NK-92 (cell line): Measurements from ENCODE around the gene TUB.

Experiments used
- DNase-seq: peaks from one replicate; lab custom pipeline; 2025; ENCODE audit not compliant: unreplicated experiment; lab: John Stamatoyannopoulos, UW

Gene TUB

DNA sequence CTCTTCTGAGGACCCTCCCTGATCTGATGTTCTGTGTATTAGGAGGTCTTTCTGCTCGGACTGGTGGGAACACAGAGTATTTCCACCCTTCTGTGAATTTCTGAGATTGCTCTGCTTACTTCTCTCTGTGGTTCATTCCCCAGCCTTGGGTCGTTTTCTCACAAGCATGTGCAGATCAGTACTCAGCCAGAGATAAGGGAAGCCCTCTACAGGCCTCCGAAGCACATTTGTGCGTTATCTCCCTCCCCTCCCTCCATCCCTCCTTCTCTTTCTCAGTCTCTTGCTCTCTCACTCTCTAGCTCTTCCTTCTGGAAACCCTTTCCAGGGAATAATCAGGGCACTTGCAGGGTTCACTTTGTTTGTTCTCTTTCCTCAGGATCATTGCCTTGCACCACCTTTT, 35.2 kb upstream of the TUB start:
- no peak for DNase-seq

DNA sequence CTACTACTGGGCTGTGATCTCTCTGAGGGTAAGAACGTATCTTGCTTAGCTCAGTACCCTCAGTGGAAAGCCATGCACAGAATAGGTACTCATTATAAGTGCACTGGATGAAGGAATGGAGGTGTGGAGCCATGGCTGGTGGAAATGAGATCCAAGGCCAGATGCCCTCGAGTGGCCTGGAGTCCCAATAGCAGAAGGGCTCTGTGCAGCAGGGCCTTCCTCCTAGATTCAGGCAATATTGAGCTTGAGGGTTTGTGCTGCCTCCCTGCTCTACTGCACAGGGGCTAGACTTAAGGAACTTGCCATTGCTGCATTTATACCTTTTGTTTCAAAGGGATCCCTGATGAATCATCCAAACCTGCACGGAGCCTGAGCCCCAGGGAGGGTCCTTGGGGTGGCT, 33.6 kb upstream of the TUB start:
- no peak for DNase-seq

DNA sequence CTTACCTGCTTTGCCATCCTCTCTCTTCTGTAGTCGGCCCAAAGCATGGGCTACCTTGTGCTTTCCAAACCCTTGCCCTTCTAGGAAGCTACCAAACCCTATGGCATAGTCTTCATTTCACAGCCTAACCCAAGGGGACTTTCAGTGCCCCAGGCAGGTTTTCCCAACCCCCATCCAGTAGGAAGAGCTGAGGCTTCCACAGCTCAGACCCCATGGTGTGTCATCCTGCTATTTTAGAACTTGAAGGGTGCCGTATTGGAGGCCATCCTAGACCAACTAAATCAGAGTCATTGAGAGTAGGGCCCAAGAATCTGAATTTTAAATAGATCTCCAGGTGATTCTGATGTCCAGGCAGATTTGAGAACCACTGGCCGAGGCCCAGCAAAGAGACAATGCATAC, 31.9 kb upstream of the TUB start:
- no peak for DNase-seq

DNA sequence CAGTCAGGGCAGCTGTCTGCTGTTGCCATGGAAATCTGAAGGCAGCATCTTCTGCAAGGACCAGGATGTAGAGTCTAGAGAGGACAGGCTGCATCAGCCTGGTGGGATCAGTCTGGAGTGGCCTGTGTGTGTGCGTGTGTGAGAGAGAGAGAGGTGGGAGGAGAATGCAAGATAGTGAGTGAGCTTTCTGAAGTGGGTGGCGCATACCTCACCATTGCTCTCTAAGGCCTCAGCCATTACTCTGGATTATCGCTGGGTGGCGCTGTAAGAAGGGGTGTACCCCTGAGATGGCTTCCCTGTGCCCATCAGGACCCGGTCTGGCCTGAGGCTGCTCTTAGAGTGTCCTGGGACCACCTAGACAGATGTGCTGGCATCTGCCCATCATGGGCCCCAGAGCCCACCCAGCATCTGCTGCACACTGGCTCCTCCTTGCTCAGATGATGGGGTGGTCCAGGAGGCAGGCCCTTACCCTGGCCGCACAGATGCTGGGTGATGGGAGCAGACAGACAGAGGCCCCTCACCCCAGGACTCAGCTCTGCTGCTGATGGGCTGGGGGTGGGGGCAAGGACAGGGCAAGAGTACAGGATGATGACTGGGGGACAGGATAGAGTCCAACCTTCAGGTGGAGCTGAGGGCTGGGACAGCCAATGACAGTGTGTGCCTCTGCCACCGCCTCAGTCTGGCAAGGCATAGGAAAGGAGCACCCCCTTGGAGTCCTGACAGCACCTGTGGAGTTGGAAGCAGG, 25.7 kb upstream of the TUB start:
- DNase-seq: no peak

DNA sequence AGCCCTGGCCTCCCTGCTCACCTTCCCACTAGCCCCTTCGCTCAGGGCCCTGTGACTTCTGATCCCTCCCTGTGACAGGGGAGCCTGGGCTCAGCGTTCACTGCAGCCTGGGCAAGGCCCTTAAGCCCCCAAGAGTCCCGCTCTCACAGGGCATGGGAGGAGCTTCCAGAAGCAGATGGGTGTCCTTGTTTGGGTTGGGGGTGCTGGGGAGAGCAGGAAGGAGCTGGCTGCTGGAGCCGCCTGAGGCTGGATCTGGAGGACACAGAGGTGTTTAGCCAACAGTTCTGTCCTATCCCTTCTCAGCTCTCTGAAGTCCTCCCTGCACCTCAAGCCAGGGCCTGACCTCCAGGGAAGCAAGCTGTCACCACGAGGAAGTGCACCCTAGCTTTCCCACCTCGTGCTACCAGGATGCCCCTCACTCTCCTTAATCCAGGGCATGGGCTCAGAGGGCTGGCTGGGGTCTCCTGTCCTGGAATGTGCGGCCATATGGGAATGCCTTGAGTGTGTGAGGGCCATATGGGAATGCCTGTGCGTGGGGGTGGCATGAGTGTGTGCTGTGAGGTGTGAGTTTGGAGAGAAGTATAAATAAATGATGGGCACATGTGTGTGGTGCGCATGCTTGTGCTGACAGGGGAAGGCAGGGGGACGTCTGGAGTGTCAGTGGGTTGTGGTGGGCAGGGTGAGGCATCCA, 25.0 kb upstream of the TUB start:
- DNase-seq: no peak

DNA sequence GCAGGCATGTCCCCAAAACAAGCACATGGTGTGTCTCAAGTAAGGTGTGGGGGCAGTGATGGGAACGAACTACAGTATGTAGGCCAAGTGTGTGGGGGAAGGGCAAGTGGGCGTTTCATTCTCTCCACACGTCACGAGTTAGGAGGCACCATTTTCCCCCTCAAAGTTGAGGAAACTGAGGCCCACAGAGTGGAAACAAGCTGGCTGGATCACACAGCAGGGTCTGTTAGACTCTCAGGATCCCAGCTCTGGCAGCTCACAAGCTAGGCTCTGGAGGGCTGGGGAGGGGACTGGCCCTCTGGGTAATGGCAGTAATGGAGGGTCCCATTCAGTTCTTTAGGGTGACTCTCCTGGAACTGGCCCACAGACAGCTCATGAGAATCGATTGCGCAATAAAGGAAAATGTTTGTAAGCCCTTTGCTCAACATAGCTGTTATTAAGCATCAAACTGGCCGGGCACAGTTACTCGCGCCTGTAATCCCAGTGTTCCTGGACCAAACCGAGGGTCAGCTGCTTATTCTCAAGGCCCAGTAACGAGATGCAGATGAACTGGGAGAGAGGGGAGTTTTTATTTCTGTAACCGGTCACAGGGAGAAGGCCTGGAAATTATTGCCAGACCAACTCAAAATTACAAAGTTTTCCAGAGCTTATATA, 24.1 kb upstream of the TUB start:
- no peak for DNase-seq

DNA sequence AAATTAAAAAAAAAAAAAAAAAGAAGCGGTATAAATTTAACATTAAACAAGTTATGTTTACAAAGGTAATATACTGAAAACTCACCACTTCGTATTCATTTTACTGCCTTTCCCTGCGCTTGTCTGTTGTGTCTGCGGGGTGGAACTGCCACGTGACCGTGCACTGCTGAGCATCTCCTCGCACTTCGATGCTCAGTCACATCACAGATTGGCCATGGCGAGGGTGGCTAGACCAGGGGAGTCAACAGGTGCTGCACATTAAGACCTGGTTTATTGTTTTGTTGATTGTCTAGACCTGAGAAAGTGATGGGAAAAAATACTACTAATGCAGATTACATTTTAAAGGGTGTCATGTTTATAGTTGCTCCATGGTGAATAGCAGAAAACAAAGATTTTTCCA, 22.8 kb upstream of the TUB start:
- no peak for DNase-seq

DNA sequence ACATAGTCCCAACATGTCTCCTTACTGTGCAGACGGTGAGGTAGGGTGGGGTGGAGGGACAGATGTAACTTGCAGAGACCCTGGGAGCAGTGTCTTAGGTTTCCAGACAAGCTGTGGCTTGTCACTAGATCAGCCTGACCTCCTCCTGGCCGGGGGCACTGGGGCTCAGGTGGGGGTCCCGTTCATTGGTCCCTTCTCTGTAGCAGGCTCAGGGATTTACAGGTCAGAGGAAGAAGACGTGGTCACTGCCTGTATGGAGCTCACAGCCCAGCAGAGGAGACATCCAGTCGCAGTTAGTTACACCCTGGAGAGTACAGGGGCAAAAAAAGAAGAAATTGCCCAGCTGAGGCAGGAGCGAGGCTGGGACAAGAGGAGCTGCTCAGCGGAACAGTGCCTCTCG, 22.0 kb upstream of the TUB start:
- no peak for DNase-seq

DNA sequence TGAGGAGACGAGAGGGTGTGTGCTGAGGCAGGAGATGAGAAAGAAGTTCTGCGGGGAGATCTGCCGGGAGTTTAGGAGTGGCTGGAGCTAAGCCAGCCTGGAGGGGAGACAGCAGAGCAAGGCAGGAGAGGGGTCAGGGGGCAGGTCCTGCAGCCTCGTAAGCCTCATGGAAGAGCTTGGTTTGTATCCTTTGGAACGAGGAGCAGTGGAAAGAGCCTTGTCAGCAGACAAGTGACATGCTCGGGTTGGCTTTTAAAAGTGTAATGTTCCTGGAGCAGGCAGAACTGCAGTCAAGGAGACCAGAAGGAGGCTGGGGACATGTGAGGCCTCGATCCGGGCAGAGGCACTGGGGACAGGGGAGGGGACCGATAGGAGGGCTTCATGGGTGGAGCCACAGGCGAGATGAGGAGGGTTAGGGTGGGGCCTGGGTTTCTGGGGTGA, 21.4 kb upstream of the TUB start:
- no peak for DNase-seq

DNA sequence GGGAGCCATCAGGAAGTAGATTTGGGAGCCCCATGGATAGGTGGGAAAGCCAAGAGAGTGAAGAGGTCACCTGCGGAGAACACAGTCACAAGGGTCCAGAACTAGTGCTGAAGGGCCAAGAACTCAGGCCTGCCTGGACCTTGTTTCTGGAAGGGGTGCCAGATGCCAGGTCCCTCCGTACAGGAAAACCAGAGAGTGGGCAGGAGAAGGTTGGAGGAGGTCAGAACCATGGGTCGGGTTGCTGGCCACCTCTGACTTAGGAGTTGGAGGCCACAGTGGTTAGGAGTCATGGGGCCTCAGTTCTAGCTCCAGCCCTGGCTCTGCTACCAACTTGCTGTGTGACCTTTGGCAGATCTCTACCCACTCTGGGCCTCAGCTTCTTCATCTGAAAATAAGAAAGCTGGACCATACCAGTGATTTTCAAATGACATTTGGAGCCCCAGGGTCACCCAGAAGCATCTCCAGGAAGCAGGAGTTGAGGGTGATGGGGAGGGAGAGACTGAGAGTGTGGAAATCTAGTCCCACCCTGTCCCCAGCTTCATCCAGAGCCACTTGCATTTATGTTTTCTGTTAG, 20.8 kb upstream of the TUB start:
- no peak for DNase-seq

DNA sequence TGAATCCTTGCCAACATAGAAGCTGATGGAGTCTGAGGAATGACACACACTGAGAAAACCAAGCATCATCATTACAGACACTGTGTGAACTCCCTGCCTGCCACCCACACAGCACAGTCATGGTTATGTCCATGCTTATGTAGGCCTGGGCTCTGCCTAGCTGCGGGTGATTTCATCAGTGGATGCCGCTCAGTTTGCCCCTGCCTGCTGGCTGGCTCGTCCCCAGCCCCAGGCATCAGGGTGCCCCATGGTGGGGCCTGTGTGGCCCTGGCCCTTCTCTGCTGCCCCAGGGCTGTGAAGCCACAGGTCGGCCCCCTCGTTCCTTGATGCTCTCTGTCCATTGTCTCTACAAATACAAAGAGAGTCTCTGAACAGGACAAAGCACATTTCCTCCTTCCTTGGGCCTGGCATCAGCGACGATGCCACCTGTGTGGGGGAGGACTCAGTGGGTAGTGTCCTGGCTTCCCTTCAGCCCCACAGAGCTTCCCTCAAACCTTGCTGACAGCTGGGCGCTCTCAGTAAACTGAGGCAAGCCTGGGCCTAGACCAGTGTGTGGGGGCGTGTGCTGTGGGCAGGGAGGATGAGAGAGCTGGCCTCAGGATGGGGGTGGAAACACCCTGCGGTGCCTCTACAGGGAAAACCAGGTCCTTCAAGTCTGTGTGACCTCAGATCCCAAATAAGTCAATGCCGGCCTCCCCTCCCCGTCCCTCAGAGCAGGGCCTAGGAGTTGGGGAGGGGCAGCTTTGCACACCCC, 20.0 kb upstream of the TUB start:
- DNase-seq: no peak

DNA sequence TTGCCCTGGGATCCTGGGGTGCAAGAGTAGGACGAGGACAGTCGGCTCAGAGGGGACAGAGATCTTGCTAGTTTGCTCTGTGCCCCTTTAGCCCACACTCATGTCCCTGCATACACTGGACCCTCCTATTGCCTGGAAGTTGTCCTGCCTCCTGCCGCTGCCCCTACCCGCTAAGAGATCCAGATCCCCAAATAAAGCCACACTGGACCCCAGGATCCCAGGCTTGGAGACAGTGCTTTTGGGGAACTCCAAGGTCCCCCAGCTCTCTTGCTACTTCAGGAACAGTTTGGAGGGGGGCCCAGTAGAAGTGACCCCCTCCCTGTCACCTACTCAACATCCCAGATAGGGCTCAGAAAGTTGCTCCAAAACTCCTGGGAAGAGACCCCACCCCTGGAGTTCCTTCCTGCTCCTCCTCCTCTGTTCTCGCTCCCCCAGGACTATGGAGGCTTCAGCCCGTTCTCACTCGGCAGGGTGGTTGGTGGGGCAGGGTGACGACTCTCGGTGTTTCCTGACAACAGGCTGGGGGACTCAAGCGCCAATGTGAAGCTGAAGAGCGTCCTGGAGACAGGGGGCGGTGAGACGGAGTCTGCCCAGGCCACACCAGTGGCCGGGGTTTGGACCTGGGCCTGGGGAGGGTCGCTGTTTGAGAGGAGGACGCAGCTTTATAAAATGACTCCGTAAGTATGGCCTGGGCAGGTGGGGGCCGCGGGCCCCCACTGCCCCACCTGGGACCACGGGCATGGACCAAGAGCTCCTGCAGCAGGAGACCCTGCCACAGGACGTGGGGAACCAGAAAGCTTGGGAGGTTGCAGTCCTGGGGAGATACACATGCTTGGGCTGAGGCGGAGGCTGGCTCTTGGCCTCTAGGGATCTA, 19.2 kb upstream of the TUB start:
- DNase-seq: no peak

DNA sequence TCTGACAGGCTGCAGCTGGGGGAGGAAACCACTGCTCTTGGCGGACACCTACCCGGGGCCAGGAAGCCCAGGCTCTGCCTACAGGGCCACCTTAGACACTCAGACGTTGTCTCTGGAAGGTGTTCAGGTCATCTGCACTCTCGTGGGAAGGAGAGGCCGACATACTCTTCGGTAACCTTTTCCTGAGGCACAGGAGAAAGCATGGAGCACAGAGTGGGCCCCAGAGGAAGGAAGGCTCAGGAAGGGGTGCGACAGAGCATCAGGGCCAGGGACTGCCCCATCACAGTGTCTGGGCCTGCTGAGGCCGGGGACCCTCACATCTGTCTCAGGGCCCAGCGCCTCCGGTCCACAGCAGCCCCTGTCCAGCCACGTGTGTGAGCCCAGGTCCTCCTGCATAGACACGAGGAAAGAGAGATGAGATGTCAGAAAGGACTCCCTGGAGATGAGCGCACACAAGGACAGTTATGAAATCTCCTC, 18.2 kb upstream of the TUB start:
- DNase-seq: no peak

DNA sequence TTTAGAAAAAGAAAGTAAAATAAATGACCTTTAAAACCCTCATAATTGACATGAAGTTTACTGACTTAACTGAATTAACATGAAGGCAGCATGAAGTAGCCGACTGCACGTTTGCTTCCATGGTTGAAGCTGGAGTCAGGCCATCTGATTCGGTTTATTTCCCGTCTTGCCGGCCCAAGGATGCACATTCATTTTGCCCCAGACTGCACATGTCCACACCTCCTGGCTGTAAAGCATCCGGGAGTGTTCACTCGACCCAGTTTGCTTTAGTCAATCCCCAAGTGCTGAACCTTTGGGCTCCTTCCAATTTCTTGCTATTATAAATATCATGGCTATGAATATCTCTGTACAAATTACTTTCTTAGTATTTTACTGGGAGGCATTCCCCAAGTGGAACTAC, 17.7 kb upstream of the TUB start:
- no peak for DNase-seq

DNA sequence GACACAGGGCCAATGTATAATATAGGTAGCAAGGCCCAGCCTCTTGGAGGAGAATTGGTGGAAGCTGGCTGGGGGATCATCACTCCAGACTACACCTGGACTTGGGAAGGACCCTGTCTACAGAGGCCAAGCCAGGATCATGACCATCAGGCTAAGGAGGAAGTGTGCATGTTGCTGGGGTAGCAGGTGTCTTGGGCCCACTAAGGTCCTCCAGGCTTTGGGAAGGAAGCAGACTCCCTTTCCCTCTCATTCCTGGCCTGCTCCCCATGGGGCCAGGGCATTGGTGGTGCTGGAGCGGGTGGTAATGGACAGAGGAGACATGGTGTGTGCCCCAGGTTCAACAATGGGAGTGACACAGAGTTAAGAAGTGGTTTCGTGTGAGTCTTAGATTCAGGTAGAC, 16.0 kb upstream of the TUB start:
- no peak for DNase-seq

DNA sequence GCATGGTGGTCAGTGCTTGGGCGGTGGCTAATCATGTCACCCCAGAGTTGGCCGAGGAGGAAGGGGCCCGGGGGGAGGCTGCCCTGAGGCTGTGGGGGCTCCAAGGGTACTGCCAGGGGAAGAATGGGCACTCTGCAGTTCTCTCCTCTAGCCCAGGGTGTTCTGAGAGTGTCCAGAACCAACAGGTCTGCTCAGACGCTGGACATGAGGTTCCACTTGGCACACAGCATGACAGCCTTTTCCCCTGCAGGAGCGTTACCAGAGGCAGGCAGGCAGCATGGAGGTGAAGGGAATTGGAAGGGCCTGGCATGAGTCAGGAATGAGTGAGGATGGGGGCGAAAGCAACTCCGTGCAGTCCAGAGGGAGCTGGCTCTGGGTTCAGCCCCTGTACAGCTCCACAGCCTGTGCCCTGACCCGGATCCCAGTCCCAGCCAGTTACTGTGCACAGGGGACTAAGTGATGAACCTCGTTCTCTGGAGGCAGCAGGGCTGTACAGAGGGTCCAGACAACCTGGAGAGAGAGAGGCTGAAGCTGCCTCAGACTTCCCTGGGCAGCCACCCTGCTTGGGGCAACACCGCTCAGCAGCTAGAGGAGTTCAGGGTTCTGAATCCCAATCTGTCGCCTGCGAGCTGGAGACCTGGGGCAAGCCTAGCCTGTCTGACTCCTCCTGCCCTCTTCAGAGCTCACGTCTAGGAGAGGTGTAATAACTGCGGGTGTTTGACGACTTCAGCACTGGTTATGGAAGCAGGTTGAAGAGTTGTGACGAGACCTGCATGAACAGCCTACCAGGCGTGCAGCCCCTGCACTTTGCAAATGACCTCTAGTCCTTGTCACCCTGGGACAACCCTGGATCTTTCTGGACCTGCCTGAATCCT, 14.7 kb upstream of the TUB start:
- no peak for DNase-seq

DNA sequence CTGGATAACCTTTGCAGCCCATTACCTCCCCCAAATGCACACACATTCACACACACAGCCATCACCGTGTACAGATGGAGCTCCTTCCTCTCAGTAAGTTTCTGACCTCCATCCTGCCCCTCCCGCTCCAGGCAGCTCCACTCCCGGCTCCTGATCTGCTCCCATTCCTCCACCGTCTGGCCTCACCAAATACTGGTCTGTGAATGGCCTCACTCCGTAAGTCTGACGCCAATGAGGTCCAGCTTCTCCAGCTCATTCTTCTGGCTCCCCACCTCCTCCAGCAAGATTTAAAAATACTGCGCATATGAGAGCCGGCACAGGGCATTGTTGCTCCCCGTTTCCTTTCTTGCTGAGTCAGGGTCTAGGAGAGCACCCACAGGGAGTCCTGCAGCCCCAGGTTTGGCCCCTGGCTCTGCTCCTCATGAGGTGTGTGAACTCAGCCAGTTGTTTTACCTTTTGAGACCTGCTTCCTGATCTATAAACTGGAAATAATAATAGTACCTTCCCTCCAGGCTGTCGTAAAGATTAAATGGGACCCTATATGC, 14.0 kb upstream of the TUB start:
- no peak for DNase-seq

DNA sequence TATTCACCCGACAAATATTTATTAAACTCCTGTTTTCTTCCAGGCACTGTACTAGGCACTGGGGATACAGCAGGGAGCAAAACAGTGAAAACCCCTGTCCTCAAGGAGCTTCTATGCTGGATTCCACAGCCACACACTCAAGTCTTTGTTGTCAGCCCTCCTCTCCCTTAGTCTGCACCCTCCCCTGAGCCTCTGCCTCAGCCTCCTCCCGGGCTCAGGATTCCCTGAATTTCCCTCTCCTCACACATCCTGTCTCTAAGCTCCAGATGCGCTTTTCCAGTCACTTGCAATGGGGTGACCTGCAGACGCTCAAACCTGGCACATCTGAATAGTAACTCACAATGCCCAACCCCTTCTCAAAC, 13.5 kb upstream of the TUB start:
- DNase-seq: no peak
